VCaP (cell line): ENCODE measurements around the gene UBXN11.

Experiments used
- H3K27ac ChIP-seq: fragments of 450-650 bp; 2 replicates; pipeline ENCODE4 v1.5.1; 2017
- TF ChIP-seq, protein P1 (sequence below): fragments of 450-650 bp; conservative IDR thresholded peaks from 2 replicates; pipeline ENCODE4 v1.5.1; 2017; ENCODE audit warnings: mild to moderate bottlenecking, moderate library complexity

Gene UBXN11

DNA sequence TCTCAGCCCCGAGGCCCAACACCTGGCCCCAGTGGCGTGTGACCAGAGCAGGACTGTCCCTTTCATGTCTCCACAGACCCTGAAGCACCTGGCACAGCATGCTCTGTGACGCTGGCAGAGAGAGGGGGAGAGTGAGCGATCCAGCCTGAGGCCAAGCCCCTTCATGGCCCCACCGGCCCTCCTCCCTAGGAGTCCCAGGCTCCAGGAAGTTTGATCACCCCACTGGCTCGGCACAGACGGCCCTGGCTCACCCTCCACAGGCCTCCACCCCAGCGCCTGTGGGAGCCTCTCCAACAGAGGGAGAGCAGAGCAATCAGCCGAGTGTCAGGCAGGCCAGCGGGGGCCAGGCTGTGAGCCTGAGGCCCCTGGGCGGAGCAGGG, 15.6 kb downstream of the UBXN11 start:
- no peak overlapping the region for H3K27ac ChIP-seq

DNA sequence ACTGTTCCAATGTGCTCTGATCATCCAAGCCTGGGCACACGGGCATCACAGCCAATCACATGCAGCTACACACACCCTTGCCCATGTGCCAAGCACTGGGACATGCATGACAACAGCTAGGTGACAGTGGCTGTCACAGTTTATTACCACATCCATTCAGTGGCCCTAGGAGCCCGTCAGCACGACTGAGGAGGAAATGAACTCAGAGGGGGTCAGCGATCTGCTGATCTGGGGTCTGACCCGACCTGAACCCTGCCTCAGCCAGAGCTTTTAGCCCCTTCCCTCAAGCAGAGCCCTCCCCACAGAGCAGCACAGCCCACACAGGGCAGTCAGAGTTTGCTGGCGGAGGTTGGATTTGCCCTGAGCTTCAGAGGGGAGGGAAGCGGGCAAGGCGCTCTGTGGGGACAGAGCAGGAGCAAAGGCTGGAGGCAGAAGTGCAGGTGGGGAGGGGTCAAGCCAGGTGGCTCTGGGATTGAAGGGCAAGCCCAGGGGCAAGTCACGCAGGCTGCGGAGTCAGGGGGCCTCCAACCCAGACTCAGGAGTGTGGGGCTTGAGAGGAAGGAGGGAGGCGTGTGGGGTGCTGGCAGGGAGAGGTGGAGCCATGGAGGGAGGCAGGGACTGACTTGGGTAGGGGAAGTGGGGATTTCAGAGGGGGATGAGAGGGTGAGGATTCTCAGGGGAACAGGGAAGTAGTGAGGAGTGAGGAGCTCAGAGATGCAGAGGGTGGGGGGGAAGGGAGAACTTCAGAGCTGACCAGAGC, 16.1 kb downstream of the UBXN11 start:
- TF ChIP-seq, protein P1, sequence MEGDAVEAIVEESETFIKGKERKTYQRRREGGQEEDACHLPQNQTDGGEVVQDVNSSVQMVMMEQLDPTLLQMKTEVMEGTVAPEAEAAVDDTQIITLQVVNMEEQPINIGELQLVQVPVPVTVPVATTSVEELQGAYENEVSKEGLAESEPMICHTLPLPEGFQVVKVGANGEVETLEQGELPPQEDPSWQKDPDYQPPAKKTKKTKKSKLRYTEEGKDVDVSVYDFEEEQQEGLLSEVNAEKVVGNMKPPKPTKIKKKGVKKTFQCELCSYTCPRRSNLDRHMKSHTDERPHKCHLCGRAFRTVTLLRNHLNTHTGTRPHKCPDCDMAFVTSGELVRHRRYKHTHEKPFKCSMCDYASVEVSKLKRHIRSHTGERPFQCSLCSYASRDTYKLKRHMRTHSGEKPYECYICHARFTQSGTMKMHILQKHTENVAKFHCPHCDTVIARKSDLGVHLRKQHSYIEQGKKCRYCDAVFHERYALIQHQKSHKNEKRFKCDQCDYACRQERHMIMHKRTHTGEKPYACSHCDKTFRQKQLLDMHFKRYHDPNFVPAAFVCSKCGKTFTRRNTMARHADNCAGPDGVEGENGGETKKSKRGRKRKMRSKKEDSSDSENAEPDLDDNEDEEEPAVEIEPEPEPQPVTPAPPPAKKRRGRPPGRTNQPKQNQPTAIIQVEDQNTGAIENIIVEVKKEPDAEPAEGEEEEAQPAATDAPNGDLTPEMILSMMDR: no peak
- no peak overlapping the region for H3K27ac ChIP-seq

More for the DNA sequence above, 15.6 kb downstream of the UBXN11 start:
- TF ChIP-seq, protein P1: no peak

DNA sequence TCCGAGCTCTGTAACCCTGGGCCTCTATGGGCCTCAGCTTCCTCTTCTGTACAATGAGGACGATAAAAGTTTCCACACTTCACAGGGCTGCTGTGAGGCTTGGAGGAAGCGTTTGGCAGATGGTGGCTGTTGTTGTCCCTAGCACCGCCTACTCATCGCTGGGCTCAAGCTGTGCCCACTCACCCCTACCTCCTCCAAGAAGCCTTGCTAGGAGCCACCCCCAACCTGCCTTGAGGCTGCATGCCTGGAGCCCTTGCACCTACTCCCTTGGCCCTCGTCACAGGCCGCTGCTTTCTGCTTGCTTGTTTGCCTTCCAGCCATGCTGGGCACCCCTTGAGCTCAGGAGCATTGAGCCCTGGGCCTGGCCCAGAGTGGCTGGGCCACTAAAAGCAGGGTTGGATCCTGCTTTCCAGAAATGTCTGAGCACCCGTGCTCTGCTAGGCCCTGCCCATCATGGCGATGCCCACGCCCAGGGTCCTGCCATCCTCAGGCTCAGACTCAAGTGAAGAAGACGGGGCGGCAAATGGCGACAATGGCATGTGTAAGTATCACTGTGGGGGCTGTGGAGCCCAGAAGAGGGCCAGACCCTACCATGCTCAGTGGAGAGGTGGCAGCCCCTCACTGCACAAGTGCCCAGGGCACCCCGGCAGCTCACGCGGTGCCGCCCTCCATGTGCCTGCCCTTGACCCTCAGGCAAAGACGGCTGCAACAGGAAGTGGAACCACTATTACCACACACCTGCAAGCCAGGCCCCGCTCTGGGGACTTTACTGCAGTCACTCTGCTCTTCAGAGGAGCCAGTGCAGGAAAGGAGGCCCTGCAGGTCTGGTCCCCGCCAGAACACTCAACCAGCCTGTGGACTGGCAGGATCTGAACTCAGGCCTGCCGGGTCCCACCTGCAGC, 17.0 kb downstream of the UBXN11 start:
- no peak overlapping the region for H3K27ac ChIP-seq

DNA sequence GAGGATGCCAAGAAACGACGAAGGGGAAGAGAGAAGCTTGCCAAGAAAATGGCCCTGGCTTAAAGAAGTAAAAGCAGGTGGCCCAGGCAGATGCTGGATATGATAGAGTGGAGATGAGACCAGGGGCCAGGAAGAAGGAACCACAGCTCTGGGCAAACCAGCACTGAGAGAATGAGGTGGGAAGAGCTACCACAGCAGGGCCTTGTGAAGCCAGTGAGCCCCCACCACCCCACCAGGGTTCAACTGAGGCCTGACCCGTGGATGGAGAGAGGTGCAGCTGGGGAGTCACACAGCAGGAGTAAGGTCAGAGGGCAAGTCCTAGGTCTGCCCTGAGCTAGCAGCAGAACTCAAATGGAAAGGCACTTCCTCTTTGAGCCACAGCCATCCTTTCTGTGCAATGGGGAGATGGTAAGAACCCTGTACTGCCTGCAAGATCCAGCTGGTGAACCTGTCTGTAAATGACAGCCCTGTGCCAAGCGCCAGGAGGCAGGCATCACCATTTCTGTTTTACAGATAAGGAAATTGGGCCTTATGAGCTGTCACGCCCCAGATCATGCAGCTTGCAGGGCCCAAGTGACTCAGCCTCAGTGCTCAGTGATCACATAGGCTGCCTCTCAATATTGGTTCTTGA, 18.0 kb downstream of the UBXN11 start:
- TF ChIP-seq, protein P1: no peak
- no peak overlapping the region for H3K27ac ChIP-seq

More for the DNA sequence above, 17.0 kb downstream of the UBXN11 start:
- TF ChIP-seq, protein P1: no peak

DNA sequence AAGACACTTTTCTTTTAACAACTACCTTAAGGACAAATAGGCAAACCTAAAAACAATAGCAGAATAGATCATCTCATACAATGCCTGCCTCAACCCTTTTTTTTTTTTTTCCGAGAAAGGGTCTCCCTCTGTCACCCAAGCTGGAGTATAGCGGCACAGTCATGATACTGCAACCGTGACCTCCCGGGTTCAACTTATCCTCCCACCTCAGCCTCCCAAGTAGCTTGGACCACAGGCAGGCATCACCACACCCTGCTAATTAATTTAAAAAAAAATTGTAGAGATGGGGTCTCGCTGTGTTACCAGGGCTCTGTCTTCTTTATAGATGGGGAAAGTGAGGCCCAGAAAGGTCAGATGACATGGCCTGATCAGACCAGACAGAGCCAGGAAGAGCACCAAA, 18.6 kb downstream of the UBXN11 start:
- no peak overlapping the region for H3K27ac ChIP-seq
- TF ChIP-seq, protein P1: no peak

DNA sequence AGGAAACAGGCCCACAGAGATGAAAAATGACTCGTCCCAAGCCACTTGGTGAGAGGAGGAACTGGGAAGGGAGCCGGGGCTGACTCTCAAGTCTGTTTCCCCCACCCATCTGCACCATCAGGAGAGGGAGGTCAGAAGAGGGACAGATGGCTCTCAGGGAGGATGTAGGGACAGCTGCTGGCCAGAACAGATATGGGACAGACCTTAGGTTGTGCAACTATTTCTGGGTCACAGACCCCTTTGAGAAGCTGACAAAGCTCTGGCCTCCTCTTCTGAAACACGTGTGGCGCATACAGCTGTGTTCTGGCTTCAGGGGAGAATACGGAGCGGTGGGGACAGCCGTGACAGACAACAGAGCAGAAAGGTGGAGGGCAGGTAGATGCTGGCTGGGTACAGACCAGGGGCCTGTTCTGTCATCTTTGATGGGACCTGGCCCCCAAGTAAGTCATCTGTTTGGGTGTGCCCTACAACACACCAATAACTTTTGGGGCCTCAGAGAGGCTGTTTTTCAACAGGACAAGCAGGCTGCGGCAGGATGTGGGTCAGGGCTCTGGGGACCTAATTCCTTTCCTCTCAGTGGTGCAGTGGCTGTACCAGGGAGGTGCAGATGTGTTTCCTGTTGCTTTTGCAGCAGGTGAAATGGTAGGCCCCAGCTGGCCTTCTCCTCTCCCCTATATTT, 19.3 kb downstream of the UBXN11 start:
- TF ChIP-seq, protein P1: no peak
- H3K27ac ChIP-seq: no peak overlapping the region

DNA sequence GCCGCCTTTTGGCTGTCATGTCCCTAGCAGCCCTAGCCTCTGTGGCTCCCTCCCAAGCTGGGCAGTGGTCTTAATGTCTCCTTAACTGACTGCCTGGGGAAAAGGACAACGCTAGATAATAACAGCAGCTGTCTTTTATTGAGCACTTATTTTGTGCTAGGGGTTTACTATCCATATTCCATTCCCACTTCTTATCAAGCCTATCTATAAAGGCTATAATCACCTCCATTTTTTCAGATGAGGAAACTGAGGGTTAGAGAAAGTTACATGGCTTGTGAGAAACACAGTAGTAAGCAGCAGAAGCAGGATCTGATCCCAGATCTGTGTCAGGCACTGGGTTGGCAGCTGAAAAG, 20.4 kb downstream of the UBXN11 start:
- TF ChIP-seq, protein P1: no peak
- no peak overlapping the region for H3K27ac ChIP-seq
